A673 (cell line): ENCODE data around the gene CEP63. TPM values are rescaled to one million over a fixed set of nuclear protein-coding genes. Genes with fewer than 3 reads are reported as not detected.

ENCODE experiments used
- Bru-seq: library from RNA; stranded (reverse); fragments of 400-500 nt; gene quantifications from one replicate; lab custom pipeline; 2021; lab: Mats Ljungman, UMichigan
- BruChase-seq, 2 experiments: library from RNA; stranded (reverse); fragments of 400-500 nt; gene quantifications; one replicate each; lab custom pipeline; 2021; lab: Mats Ljungman, UMichigan
- BruUV-seq: library from RNA; stranded (reverse); fragments of 400-500 nt; replicated peaks from 2 replicates; lab custom pipeline; 2021; lab: Mats Ljungman, UMichigan
- CTCF ChIA-PET: fragments of 300-600 bp; sonication (Branson Sonifier 250); formaldehyde crosslinking; loops from one replicate; lab custom pipeline; 2022; ENCODE audit warnings: antibody characterized with exemption; lab: Charles Lee
- POLR2A ChIA-PET: fragments of 300-600 bp; sonication (Branson Sonifier 250); formaldehyde crosslinking; loops from one replicate; lab custom pipeline; 2022; ENCODE audit warnings: antibody characterized with exemption; ENCODE audit not compliant: low non-redundant PET; lab: Charles Lee
- DNase-seq: peaks from one replicate; pipeline ENCODE4 v3.0.0-alpha.2; 2015; ENCODE audit warnings: low spot score
- H3K27ac ChIP-seq: fragments of 200-600 bp; sonication (generic); 2 replicates; pipeline ENCODE4 v1.5.1; 2016; ENCODE audit warnings: mixed run types, low read depth, mild to moderate bottlenecking, mixed read lengths, antibody characterized with exemption, low read length; ENCODE audit not compliant: poor library complexity, severe bottlenecking
- H3K27me3 ChIP-seq: fragments of 200-600 bp; sonication (generic); replicated peaks from 2 replicates; pipeline ENCODE4 v1.6.1; 2017; ENCODE audit warnings: mixed run types, low read depth, mild to moderate bottlenecking, mixed read lengths, antibody characterized with exemption, low read length; ENCODE audit not compliant: insufficient read depth, poor library complexity
- H3K36me3 ChIP-seq: fragments of 200-600 bp; sonication (generic); 2 replicates; pipeline ENCODE4 v1.6.1; 2016; ENCODE audit warnings: mixed run types, mild to moderate bottlenecking, mixed read lengths, antibody characterized with exemption, low read length; ENCODE audit not compliant: insufficient read depth, poor library complexity, severe bottlenecking
- H3K4me1 ChIP-seq: fragments of 200-600 bp; sonication (generic); 2 replicates; pipeline ENCODE4 v1.6.1; 2017; ENCODE audit warnings: mixed run types, mild to moderate bottlenecking, mixed read lengths, antibody characterized with exemption, low read length; ENCODE audit not compliant: insufficient read depth, poor library complexity, severe bottlenecking
- H3K4me3 ChIP-seq: fragments of 200-600 bp; sonication (generic); 2 replicates; pipeline ENCODE4 v1.5.1; 2016; ENCODE audit warnings: low read depth, mixed run types, mild to moderate bottlenecking, mixed read lengths, low read length; ENCODE audit not compliant: poor library complexity, severe bottlenecking
- H3K9me3 ChIP-seq: fragments of 200-600 bp; sonication (generic); 2 replicates; pipeline ENCODE4 v1.6.1; 2016; ENCODE audit warnings: mixed run types, low read depth, mild to moderate bottlenecking, mixed read lengths, antibody characterized with exemption, low read length; ENCODE audit not compliant: poor library complexity, severe bottlenecking
- CTCF ChIP-seq: fragments of 300-800, 200-600 bp; sonication (generic); conservative IDR thresholded peaks from 2 replicates; pipeline ENCODE4 v1.5.1; 2017; ENCODE audit warnings: low read depth, mild to moderate bottlenecking, antibody characterized with exemption, low read length, moderate library complexity, mixed read lengths
- EZH2 ChIP-seq: fragments of 200-600 bp; sonication (generic); IDR thresholded peaks from 2 replicates; pipeline ENCODE4 v1.6.1; 2017; ENCODE audit warnings: borderline replicate concordance, low read depth, mild to moderate bottlenecking, mixed read lengths, antibody characterized with exemption, low read length; ENCODE audit not compliant: poor library complexity, severe bottlenecking
- intact Hi-C: fragments of 100-400 bp; cut with micrococcal nuclease; formaldehyde crosslinking; loops from one replicate; pipeline ENCODE4 v1.10.0; 2022; ENCODE audit not compliant: unreplicated experiment
- long read RNA-seq: library from polyadenylated mRNA; stranded (forward); transcript quantifications from one replicate; pipeline ENCODE4 v2.0.0, GENCODE V29; 2022
- total RNA-seq: library from RNA; stranded (reverse); gene quantifications from 2 replicates; pipeline ENCODE4 v1.2.3, GENCODE V29; 2021

CEP63 gene
- total RNA-seq (29.2 and 31.8 TPM in 2 replicates), Bru-seq, nascent RNA (percentile 78 among the genes with signal in this experiment), BruChase-seq, experiment 1, labeled RNA remaining after a 2-hour chase (percentile 65 among the genes with signal in this experiment), BruChase-seq, experiment 2, labeled RNA remaining after a 6-hour chase (percentile 64 among the genes with signal in this experiment)
- long read RNA-seq, transcript CEP63-201 (12 exons, 2,056 nt): major isoform, 9 of 80 reads
- long read RNA-seq, partial matches to known transcripts: 6 of 80 reads
- long read RNA-seq, other reads (novel, unspliced or antisense): 62 of 80 reads

- Histone ChIP-seq H3K27ac (peak within 1 kb of the TSS; percentile 98), H3K4me1 (peaks cover 14% of the 10 kb centered on the region), H3K9me3 (no peaks in the 10 kb centered on the region), H3K27me3 (no peaks in the 10 kb centered on the region), H3K4me3 (peak within 1 kb of the TSS; percentile 80), H3K36me3 (peaks cover 17% of the 10 kb centered on the region)
- POLR2A ChIA-PET: interaction anchor here (0.5 kb wide), 1 partner anchor 211 kb away, joined by 9 read pairs; no protein-coding TSS in a partner anchor
- intact Hi-C loops: loop anchor here (5.0 kb wide), 1 partner anchor 114 kb away; the partner anchor contains the start of gene AMOTL2
- CTCF ChIA-PET: no interaction called here
- no TSS peak for BruUV-seq
- TF ChIP-seq EZH2 (no peak), CTCF (no peak)
- DNase-seq: peak; percentile 100
These were observed at the start of gene CEP63, which contains the start of gene ANAPC13 for GRCh38 chr3:134485718-134486576. Gene CEP63, plus strand, starts transcription at chr3:134486057. Its CDS starts 9,264 bp downstream, at chr3:134495321. Gene ANAPC13, minus strand, starts transcription at chr3:134485985. Its CDS starts 3,081 bp downstream, at chr3:134482904.

- no peaks in the 10 kb centered on the region for H3K36me3 ChIP-seq
- H3K4me3 ChIP-seq: no peak overlapping the region
- TF ChIP-seq CTCF: no peak
- POLR2A ChIA-PET: no interaction called here
- intact Hi-C loops: no loop called here
- H3K27ac ChIP-seq: no peak overlapping the region
- CTCF ChIA-PET: no interaction called here
- H3K9me3 ChIP-seq: no peaks in the 10 kb centered on the region
- no peak for DNase-seq
- H3K27me3 ChIP-seq: peaks cover 29% of the 10 kb centered on the region
- H3K4me1 ChIP-seq: no peaks in the 10 kb centered on the region
- BruUV-seq: no TSS peak
These were observed 48.6 kb upstream of the CEP63 start for GRCh38 chr3:134437211-134437752.

- ChIA-PET CTCF (interaction anchor here (0.7 kb wide), 1 partner anchor 1331 kb away, joined by 7 read pairs; no protein-coding TSS in a partner anchor), POLR2A (no interaction called here)
- H3K9me3 ChIP-seq: no peaks in the 10 kb centered on the region
- peaks cover 15% of the 10 kb centered on the region for H3K27me3 ChIP-seq
- no TSS peak for BruUV-seq
- intact Hi-C loops: no loop called here
- H3K36me3 ChIP-seq: no peaks in the 10 kb centered on the region
- TF ChIP-seq EZH2: no peak
- TF ChIP-seq CTCF: no peak
- no peak overlapping the region for H3K4me3 ChIP-seq
- DNase-seq: no peak
- H3K4me1 ChIP-seq: peaks cover 5% of the 10 kb centered on the region
- H3K27ac ChIP-seq: no peak overlapping the region
These were observed 44.5 kb upstream of the CEP63 start for GRCh38 chr3:134441321-134441720.
